NCI-H2196 (cell line): Measurements from ENCODE around the gene MYH6.

Experiments
- DNase-seq: peaks from one replicate; lab custom pipeline; 2025; ENCODE audit not compliant: unreplicated experiment; lab: John Stamatoyannopoulos, UW

The MYH6 gene

DNA sequence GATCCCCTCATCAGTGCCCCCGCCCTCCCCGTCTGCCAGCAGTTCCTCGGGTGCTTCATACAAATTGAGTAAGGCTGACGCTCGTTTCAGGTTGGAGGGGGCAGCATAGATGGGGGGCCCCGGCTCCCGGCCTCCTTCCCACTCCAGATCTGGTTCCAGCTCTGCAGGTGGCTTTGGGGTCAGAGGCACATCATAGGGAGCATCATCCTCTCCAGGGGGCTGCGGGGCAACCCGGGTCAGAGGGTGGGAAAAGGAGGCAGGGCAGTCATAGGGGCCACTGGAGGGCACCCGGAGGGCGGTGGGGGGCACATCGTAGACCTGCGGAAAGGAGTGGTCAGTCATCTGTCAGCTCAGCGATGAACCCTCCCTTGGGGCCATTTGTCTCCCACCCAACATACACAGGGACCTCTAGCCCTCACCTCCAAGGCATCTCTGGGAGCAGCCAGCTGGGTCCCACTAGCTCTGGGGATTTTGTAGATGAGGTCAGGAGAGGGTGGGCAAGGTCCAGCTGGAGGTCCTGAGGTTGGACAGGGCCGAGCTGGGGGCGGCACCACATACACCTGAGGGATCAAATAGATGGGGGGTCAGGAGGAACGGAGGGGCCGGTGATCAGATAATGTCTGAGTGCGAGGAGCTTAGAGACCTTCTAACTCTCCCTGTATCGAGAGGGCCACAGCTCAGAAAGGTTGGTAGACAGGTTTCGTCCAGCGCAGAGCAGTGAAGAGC, 48.2 kb downstream of the MYH6 start:
- DNase-seq = no peak

DNA sequence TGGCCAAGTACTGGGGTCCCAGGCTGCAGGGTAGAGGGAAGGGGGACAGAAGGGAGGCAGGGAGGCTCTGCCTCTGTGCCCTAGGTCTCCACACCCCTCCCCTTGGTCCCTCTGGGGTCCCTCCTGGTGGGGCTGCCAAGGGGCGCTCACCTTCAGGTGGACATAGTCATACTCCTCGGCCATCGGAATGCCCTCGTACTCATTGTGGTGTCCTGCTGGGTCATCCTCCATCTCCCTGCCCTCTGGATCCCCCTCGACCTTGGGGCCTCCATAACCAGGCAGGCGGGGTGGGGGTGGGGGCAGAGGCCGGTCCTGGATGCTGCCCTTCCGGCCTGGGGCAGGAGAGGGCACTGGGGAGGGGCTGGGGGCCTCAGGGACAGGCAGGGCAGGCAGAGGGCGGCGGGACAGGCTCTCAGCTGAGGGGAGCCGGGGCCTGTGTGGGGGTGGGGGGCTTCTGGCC, 48.9 kb downstream of the MYH6 start:
- no peak for DNase-seq

DNA sequence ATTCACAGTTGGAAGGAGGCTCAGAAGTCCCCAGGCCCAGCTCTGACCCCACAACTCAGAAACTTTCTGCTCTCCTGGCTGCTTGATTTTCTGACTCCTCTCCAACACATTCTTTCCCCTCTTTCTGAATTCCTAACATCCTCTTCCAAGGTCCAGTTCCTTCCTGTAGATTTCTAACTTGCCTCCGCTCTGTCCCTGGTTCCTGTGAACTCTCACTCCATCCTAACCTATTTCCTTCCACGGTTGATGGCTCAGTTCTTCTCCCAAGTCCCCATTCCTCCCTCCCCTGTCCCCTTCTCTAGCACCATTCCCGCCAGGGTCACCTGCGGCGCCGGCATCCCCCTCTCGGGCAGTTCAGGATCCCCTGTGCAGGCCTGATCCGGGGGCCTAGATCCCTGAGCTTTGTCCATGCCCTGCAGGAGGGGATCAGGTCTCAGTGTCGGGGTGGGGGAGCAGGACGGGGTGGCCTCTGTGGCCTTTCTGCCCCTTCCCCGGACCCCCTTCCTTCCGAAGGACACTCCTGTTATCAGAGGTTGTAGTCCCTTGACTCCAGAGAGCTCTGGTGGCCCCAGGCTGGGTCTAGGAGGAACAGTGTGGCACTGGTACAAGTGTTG, 49.4 kb downstream of the MYH6 start:
- no peak for DNase-seq

DNA sequence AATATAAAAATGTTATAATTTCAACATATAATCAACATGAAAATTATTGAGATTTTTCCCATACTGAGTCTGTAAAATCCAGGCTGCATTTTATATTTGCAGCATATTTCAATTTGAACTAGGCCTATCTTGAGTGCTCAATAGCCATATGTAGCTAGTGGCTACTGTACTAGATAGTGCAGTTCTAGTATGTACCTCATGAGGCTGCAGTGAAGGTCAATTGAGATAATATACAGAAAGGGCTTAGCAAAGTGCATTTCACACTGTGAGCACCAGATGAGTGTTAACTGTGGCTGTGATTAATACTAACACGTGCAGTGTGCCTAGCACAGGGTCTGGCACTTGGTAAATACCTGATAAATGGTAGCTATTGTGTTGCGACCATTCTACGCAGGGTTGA, 50.0 kb downstream of the MYH6 start:
- DNase-seq = no peak

DNA sequence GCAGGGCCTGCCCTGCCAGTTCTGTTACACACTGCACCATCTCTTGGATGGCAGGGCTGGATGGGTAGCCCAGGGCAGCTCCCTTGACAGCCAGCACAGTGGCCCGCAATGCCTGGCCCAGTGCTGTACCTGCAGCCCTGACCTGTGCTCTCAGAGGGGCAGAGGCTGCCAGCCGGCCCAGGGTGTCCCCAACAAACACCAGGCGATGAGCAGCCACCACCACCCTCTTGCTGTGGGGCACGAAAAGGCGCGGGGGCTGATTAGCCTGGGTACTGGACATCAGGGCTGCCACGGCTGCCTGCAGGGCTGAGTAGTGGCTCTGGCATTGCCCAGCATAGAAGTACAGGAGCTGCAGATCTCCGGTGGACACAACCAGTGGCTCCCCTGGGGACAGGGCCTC, 50.8 kb downstream of the MYH6 start:
- DNase-seq = no peak

DNA sequence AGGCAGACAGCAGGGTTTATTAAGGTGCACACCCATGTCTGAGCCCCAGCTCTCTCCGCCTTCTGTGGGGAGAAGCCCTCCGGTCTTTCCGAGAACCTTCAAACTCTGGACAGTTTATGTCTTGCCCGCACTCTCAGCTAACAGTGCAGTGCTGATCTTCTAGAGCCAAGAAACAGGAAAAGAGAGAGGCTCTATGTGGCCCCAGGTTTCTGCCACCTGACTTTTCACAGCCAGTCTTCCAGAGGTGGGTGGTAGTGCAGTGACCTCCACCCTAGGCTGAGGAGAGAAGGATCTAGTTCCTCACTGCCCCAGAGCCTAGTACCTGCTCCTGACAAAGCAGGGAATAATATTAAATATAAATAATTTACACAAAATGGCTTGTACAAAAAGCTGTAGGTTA, 51.4 kb downstream of the MYH6 start:
- no peak for DNase-seq

DNA sequence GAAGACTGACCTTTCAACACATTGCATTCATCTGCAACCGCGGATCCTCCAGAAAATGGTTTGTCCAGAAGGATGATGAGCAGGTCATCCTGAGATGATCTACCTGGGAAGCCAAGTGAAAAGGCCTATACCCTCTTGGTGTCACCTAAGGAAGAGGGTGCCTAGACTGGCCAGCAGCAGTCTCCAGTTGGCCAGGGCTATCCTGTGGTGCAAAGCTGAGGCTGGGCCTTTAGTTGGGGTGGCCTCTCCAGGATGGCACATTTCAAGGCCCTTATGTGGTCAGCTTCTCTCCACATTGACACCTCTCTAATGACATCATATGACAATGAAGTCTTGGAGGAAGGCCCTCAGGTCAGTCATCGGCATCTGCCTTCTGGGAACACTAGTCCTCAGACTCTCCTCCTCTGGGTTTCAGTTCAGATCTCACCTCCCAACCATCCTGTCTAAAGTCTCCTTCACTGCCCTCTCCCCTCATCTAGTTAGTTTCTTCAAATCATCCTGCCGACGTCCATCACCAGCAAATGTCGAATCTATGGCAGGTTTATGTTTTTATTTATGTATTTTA, 52.1 kb downstream of the MYH6 start:
- no peak for DNase-seq

DNA sequence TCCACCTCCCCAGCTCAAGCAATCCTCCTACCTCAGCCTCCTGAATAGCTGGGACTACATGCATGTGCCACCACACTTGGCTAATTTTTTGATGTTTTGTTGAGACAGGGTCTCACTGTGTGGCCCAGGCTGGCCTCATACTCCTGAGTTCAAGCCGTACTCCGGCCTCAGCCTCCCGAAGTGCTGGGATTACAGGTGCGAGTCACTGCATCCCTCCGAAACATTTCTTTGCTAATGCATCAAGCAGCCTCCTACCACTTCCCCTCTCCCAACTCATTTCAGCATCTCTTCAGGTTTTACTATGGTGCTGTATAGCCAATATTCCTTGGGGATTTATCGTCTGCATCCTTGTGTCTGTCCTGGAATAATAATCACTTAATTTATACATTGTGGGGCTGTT, 53.1 kb downstream of the MYH6 start:
- no peak for DNase-seq

DNA sequence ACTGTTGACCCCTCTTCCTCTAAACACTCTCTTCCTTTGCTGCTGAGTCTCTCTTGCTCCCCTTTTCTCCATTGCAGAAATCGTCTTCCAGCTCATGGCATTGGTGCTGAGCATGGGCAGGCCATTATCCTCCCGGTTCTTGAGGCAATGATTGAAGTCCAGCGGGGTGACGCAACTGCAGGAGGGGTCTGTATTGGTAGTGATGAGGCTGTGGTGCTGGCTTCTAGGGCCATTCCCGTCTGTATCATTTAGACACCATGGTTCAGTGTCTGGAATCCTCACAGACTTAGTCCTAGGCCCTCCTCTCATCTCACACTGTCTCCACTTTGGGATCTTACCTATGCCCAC, 54.7 kb downstream of the MYH6 start:
- no peak for DNase-seq

DNA sequence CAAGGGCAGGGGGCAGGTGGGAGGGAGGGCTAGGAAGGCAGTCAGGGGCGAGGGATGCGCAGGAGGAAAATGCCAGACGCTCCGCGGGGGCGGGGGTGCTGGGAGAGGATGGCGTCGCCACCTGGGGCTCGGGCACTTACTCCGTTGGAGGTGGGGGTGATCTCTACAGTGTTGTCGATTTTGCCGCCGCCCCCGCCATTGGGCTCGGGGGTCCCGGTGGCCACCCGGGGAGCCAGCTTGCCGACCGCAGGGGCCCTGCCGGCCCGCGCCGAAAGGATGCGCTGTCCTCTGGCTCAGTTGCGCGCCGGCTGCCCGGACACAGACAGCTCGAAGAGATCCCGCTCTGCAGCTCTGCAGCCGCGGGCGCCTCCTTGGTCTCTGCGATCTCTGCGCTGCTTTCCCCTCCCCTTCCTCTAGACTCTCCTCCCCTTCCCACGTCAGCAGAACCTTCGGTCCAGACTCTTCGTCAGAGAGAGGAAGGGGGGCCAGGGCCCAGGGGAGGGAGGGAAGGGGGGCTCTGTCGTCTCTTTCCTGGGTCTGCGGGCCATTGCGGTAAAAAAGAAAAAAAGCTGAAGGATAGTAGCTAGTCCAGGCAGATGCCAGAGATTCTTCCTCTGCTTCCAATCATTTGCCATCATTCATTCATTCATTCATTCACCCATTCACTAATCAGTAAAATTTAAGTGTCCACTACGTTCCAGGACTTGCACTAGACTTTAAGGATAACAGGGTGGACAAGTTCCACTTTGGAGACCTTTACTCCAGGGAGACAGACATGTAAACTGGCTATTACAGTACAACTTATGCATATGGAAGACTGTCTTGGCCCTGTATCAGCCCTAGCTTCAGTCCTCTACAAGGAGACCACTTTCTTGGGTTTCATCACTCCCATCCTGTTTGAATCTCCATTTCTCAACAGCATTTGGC, 55.3 kb downstream of the MYH6 start, which contains the start of gene SLC22A17:
Gene SLC22A17 (minus strand): TSS at position 382 of the 927 bp plus-strand sequence.
- peak; percentile 87 for DNase-seq

DNA sequence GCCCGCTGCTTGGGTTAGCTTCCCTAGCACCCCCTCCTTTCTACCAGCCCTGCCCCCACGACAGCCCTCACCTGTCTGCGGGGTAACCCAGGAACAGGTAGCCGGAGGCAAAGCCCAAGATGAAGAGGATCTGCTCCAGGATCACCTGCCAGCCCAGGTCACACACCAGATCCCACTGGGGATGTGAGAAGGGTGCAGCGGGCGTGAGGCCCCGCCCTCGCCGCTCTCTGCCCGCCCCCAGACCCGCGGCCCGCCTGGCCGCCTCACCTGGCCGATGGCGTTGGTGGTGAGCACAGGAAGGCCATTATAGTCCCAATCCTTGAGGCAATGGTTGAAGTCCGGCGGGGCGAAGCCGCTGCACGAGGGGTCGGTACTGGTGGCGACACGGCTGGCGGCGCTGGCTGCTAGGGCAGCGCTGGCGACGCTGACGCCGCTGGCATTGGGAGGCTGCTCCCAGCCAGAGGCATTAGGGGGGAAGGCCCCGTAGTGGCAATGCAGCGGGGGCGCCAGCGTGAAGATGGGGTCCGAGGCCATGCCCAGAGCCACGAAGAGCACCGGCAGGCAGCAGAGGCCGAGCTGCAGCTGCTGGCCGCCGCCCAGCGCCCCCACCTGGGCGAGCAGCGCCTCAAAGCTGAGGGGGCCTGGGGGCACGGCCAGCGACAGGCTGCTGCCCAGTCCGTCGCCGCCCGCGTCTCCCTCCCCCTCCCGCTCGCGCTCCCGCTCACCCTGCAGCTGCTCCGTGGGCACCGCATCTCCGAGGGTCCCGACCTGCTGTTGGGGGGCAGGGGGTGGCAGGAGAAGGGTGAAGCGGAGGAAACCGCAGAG, 56.2 kb downstream of the MYH6 start:
- peak; percentile 21 for DNase-seq

DNA sequence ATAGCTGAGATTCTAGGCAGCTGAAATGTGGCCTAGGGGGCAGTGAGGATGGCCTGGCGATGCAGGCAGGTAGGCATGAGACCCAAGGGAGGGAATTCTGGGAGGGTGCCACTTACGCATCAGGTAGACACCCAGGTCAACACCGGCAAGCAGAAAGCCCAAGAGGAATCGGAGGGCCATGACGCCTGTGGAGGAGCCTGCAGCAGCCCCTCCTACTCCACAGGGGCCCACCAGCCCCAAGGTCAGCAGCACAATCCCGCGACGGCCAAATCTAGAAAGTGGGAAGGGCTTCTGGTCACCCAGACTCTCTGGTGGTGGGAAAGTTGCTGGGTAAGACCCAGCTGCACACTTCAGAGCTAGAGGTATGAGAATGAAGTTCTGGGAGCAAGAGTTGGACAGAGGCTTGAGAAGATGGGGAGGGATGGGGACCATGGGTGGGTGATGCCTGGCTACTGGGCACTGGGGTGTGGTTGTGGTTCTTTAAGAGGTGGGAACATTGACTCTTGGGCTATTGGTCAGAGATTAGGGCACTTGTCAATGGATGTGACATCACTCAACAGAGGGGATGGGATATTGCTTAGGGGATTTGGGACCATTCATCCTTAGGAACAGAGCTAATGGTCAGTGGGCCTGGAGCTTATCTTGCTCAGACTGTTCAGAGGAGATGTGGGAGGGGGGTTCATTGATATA, 58.8 kb downstream of the MYH6 start:
- DNase-seq = no peak

DNA sequence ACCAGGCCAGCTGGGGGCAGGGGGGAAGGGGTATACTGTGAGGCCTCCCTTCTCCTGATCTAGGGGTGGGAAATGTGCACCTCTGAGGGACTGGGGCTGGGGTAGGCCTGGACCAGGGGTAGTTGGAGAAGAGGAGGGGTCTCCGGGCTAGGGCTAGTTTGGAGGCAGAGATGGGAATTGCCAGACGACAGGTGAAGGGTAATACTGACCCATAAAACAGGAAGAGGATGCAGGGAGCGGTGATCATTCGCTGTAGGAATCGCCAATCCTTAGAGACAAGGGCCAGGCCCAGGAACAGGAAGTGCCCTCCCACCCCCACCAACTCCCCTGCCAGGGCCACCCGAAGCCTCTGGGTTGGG, 59.8 kb downstream of the MYH6 start:
- no peak for DNase-seq

DNA sequence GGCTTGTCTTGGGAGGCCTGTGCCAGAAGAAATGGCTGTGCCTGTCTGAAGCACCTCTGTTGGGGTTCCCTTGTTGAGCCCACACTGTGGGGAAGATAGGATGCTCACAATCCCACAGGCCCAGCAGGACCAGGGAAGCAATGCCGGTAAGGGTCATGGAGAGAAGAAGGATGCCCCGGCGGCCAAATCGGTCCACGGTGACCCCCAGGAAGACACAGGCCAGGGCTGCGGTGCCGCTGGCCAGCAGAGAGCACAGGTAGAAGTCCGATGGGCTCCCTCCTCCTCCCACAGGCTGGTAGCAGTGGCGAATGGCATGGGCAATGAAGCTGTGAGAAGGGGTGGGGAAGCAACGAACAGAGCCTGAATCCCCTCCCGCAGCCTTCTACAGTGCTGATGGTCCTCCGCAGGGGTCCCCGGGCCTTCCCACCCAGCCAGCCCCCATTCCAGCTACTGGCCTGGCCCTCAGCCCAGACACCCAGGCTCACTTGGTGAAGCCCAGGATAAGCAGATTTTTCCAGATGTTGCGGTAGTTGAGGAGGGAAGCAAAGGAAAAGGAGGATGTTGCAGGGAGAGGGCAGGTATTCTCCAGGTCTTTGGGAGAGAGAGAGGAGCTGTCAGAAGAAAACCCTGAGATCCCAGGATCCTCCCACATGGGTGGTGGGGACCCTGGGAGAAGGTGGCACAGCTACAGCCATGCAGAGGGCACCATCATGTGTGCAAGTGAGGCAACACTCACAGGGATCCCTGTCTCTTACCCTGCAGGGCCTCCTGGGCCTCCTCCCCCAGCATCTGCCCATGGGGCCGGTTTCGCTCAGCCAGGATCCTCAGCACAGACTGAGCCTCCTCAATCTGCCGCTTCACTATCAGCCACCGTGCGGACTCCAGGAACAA, 60.4 kb downstream of the MYH6 start:
- DNase-seq = no peak

DNA sequence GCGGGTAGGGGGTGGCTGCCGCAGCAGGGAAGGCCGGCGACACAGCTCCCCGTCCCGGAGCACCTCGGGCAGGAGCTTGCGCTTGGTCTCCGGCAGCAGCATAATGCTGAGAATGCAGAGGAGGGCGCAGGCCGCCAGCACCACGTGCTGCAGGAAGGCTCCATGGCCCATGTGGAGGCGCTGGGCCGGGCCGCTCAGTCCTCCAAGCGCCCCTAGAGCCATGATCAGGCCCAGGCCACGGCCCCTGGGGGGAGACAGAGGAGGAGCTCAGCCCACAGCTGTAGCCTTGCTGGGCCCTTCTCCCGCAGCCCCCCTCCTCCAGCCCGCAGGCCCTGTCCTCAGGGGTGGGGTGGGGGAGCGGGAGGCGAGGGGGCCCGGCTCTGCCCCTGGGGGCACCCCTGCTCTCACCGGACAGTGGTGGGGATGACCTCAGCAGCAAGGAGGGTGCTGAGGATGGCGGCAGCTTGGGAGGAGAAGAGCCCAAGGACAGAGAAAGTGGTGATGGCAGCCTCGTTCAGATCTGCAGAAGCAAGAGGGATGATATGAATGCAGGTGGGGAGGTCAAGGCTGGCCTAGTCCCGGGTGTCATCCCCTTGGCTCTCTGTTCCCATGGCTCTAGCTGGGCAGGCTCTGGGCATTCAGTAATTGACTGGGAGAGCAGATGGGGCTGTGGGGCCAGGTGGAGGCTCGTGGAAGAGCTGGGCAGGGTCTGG, 61.2 kb downstream of the MYH6 start:
- no peak for DNase-seq

DNA sequence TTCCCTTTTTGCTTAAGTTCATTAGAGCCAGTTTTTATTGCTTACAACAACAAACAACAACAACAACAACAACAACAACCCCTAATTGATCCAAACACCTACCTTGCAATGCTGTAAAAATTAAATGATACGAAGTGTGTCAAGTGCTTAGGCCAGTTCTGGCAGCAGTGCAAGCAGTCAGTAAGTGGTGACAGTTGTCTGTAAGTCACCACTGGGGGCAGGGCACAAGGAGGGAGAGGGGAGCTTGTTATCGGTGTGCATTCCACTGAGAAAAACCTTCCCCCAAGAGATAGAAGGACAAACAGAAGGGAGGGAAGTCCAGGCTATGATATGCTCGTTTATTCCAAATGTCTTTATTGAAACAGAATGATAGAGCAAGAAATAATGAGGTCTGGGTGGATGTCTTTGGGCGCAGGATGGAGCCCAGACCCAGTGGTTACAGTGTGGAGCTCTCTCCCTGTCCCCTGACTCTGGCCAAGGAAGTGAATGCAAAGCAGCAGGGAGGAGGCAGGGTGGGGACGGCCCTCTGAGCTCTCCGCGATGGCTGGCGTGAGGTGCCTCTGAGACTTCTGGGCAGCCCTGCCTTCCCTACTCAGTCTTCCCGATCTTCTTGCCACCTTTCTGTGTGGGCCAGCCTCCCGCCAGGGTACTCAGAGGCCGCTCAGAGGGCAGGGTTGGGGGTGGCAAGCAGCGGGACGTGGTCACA, 61.9 kb downstream of the MYH6 start:
- DNase-seq = no peak

DNA sequence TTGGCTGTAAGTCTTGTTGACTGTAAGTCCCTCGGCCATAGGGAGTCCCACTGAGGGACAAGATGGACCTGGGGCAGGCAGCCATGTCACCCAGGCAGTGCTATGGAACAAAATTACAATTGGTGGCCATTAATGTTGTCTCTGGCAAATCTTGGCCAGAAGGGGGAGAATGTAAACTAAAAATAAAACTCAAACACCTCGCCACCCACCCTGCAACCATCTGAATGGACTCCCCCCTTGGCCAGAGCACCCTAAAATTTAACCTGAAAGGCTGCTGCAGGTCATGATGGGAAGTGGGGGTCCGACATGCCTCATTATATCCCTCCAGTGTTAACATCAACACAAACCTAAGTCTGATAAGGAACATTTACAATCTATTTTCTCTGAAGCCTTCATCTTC, 63.6 kb downstream of the MYH6 start:
- no peak for DNase-seq
